Fibroblast of lung (primary cell): ENCODE data around the gene EPB41L1. TPM values are rescaled to one million over a fixed set of nuclear protein-coding genes. Genes with fewer than 3 reads are reported as not detected.

ENCODE experiments used
- DNase-seq, 2 donors: peaks; one replicate each; pipeline versions ENCODE4 v3.0.0 to v3.0.0-alpha.2; 2010; ENCODE audit warnings: low read depth in 2 of 2
- H2AFZ ChIP-seq: 2 replicates; pipeline ENCODE4 v1.5.1; 2012; ENCODE audit warnings: low read length, control low read depth, inconsistent platforms
- H3K27ac ChIP-seq: 2 replicates; pipeline ENCODE4 v1.5.1; 2011; ENCODE audit warnings: low read length, control low read depth; ENCODE audit not compliant: insufficient read depth
- H3K27me3 ChIP-seq: 2 replicates; pipeline ENCODE4 v1.5.1; 2011; ENCODE audit warnings: mild to moderate bottlenecking, low read length; ENCODE audit not compliant: control insufficient read depth, insufficient read depth
- H3K36me3 ChIP-seq: 2 replicates; pipeline ENCODE4 v1.5.1; 2011; ENCODE audit warnings: low read length; ENCODE audit not compliant: control insufficient read depth, insufficient read depth
- H3K4me1 ChIP-seq: 2 replicates; pipeline ENCODE4 v1.5.1; 2011; ENCODE audit warnings: low read length; ENCODE audit not compliant: control insufficient read depth, insufficient read depth; ENCODE audit errors: extremely low read depth
- H3K4me2 ChIP-seq: 2 replicates; pipeline ENCODE4 v1.5.1; 2011; ENCODE audit warnings: low read length, control low read depth; ENCODE audit not compliant: insufficient read depth; ENCODE audit errors: extremely low read depth
- H3K4me3 ChIP-seq, 4 experiments: fragments of 200-600 bp in 1 of 4; sonication (generic) in 1 of 4; replicated peaks in 1 of 4; 2 replicates each; pipeline ENCODE4 v1.5.1; 2011 to 2016; ENCODE audit warnings: low read length in 4 of 4, low read depth in 3 of 4, mild to moderate bottlenecking in 3 of 4, control low read depth in 2 of 4, inconsistent platforms in 1 of 4, mixed read lengths in 1 of 4; ENCODE audit not compliant: insufficient read depth in 1 of 4; ENCODE audit errors: control extremely low read depth in 1 of 4
- H3K79me2 ChIP-seq: 2 replicates; pipeline ENCODE4 v1.5.1; 2012; ENCODE audit warnings: mild to moderate bottlenecking, low read length, inconsistent platforms; ENCODE audit not compliant: control insufficient read depth, insufficient read depth
- H3K9ac ChIP-seq: 2 replicates; pipeline ENCODE4 v1.5.1; 2011; ENCODE audit warnings: mild to moderate bottlenecking, low read length, control low read depth; ENCODE audit not compliant: insufficient read depth
- H3K9me3 ChIP-seq: 2 replicates; pipeline ENCODE4 v1.5.1; 2012; ENCODE audit warnings: low read depth, low read length; ENCODE audit not compliant: control insufficient read depth, insufficient read depth
- H4K20me1 ChIP-seq: 2 replicates; pipeline ENCODE4 v1.5.1; 2011; ENCODE audit warnings: low read length; ENCODE audit not compliant: control insufficient read depth, insufficient read depth; ENCODE audit errors: extremely low read depth
- CTCF ChIP-seq, 2 donors: IDR thresholded peaks in 1 of 2; conservative IDR thresholded peaks in 1 of 2; 1 replicate in 1 of 2; 2 replicates in 1 of 2; pipeline ENCODE4 v1.5.1; 2011 to 2012; ENCODE audit warnings: low read length in 2 of 2, control low read depth in 1 of 2, inconsistent platforms in 1 of 2, low read depth in 1 of 2, mild to moderate bottlenecking in 1 of 2
- EZH2 ChIP-seq: IDR thresholded peaks from 2 replicates; pipeline ENCODE4 v1.5.1; 2012; ENCODE audit warnings: low read length, control low read depth, mild to moderate bottlenecking; ENCODE audit errors: missing control alignments
- polyA plus RNA-seq, 2 donors: library from polyadenylated mRNA; depleted of rRNA in 1 of 2; stranded (reverse) in 1 of 2; unstranded in 1 of 2; fragments of >200 nt; gene quantifications; 2 replicates each; pipeline ENCODE4 v1.2.1, GENCODE V29; 2011 to 2012; ENCODE audit warnings: missing spikeins in 1 of 2
- total RNA-seq: library from RNA; depleted of rRNA; stranded (reverse); fragments of >200 nt; gene quantifications from 2 replicates; pipeline ENCODE4 v1.2.1, GENCODE V29; 2014

The EPB41L1 gene
- total and polyA plus RNA-seq, 2 donors (not counting 1 experiment from before 2014, with no cell fraction given), result 16.2 to 17.0 TPM

GRCh38 chr20:36207602-36208001, 53.1 kb downstream of the EPB41L1 start:
- H3K79me2 ChIP-seq, result no peaks in the 10 kb centered on the region
- no peaks in the 10 kb centered on the region for H4K20me1 ChIP-seq
- H3K4me1 ChIP-seq, result no peaks in the 10 kb centered on the region
- no peaks in the 10 kb centered on the region for H3K36me3 ChIP-seq
- no peak overlapping the region for H3K27ac ChIP-seq
- H3K27me3 ChIP-seq, result no peaks in the 10 kb centered on the region
- no peaks in the 10 kb centered on the region for H3K9me3 ChIP-seq
- DNase-seq, result no peak
- H3K4me3 ChIP-seq, result no peak overlapping the region
- no peak overlapping the region for H3K4me2 ChIP-seq
- H3K9ac ChIP-seq, result no peak overlapping the region
- TF ChIP-seq CTCF (conservative IDR thresholded peaks at IDR 0.05 in 1 of 2, IDR thresholded peaks at IDR 0.05 in 1 of 2; ENCODE audit: low read depth in 1 of 2, low read length in 2 of 2) (no peak), EZH2 (no peak)
- H2AFZ ChIP-seq, result no peak overlapping the region

GRCh38 chr20:36208257-36208656, 53.7 kb downstream of the EPB41L1 start:
- no peaks in the 10 kb centered on the region for H3K79me2 ChIP-seq
- TF ChIP-seq EZH2, result no peak
- H3K4me2 ChIP-seq, result no peak overlapping the region
- no peak overlapping the region for H2AFZ ChIP-seq
- no peak for DNase-seq
- no peaks in the 10 kb centered on the region for H3K27me3 ChIP-seq
- H3K4me3 ChIP-seq, result no peak overlapping the region
- no peak overlapping the region for H3K27ac ChIP-seq
- H4K20me1 ChIP-seq, result no peaks in the 10 kb centered on the region
- H3K9ac ChIP-seq, result no peak overlapping the region
- no peaks in the 10 kb centered on the region for H3K36me3 ChIP-seq
- H3K4me1 ChIP-seq, result no peaks in the 10 kb centered on the region
- H3K9me3 ChIP-seq, result no peaks in the 10 kb centered on the region

- TF ChIP-seq CTCF (conservative IDR thresholded peaks at IDR 0.05 in 1 of 2, IDR thresholded peaks at IDR 0.05 in 1 of 2; ENCODE audit: low read depth in 1 of 2, low read length in 2 of 2) (peak in 1 of 2 donors; percentile 7), EZH2 (no peak)
- Histone ChIP-seq H3K36me3 (no peaks in the 10 kb centered on the region), H4K20me1 (no peaks in the 10 kb centered on the region), H3K4me2 (no peak overlapping the region), H3K27me3 (no peaks in the 10 kb centered on the region), H3K4me3 (no peak overlapping the region), H3K27ac (no peak overlapping the region), H3K4me1 (no peaks in the 10 kb centered on the region), H3K79me2 (no peaks in the 10 kb centered on the region), H3K9ac (no peak overlapping the region), H3K9me3 (no peaks in the 10 kb centered on the region), H2AFZ (no peak overlapping the region)
- peak in 1 of 2 donors; percentile 5 for DNase-seq
These were observed 56.0 kb downstream of the EPB41L1 start for GRCh38 chr20:36210436-36211021.
